Activated T-helper 1 cell treated with anti-CD3 and anti-CD28 coated beads, Interleukin-2, amount 50 U/mL, for 16 hours (primary cell): Measurements from ENCODE around the gene NPEPPS.
"Not testable (repeated sequence)": the region's sequence is repeated elsewhere in the genome, so short reads cannot be mapped to it uniquely, and the experiment has no call there.

Experiments used
- DNase-seq, 2 donors: peaks; one replicate each; pipeline ENCODE4 v3.0.0-alpha.2; 2020; ENCODE audit warnings: low read depth in 1 of 2, low spot score in 1 of 2

Gene NPEPPS

DNA sequence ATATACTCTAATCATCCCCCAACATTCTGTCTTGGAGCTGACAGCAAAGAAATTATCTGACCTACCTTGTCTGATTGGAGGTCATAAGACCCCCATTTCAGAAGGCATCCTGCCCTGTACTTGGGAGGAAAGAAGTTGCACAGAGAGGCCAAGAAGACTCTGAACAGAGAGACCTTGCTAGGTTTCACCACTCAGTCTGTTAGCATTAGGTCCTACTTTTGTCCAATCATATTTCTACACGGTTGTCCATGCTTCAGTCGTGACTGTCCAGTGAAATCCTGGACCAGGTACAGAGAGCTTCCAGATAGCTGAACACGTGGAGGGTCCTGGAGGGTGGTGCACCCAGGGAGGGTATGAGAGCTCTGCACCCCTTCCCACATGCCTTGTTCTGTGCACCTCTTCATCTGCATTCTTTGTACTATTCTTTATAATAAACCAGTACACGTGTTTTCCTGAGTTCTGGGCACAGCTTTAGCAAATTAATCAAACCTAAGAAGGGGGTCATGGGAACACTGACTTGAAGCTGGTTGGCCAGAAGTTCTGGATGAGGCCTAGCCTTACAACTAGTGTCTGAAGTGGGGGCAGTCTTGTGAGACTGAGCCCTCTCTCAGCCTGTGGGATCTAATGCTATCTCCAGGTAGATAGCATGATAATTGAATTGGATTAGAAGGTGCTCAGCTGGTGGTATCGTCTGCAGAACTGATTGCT lies 30.9 kb downstream of the NPEPPS start:
- not testable (repeated sequence) for DNase-seq

DNA sequence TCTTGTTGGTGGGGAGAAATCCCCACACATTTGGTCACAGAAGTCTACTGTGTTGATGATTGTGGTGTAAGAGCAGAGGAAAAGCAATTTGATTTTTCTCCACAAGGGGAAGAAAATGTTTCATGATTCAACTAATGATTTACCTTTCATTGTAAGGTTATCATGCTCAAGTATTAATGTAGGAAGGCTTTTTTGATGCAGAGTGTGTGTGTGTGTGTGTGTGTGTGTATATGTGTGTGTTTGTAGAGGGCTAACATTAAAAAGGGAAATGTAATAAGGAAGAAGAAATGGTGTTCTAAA lies 31.4 kb downstream of the NPEPPS start:
- DNase-seq, result not testable (repeated sequence)

DNA sequence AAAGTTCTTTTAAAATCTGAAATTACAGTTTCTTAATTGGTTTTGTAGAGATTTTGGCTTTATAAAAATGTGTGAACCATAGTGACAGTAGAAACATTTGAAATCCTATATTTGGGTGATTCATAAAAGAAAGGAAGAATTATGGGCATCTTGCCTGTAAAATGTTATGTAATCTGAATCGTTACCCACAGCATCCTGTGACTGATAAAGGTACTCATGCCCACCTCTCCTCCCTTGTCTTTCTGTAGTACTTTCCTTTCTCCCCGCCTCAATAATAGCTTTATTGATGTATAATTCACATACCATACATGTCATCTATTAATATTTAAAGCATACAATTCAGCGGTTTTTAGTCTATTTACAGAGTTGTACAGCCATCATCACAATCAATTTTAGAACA lies 36.4 kb downstream of the NPEPPS start:
- DNase-seq, result not testable (repeated sequence)

DNA sequence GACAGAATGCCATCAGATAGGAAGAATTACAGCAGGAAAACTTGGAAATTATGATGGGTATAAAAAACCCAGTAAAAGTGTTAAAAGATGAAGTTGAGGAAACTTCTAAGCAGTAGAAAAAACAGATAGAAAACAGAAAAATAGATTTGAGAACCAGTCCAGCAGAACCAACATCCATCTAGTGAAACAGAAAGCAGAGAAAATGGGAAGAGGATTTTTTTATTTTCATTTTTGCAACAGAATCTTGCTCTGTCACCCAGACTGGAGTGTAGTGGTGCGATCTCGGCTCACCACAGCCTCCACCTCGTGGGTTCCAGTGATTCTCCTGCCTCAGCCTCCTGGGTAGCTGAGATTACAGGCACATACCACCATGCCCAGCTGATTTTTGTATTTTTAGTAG lies 41.7 kb downstream of the NPEPPS start:
- DNase-seq, result not testable (repeated sequence)

DNA sequence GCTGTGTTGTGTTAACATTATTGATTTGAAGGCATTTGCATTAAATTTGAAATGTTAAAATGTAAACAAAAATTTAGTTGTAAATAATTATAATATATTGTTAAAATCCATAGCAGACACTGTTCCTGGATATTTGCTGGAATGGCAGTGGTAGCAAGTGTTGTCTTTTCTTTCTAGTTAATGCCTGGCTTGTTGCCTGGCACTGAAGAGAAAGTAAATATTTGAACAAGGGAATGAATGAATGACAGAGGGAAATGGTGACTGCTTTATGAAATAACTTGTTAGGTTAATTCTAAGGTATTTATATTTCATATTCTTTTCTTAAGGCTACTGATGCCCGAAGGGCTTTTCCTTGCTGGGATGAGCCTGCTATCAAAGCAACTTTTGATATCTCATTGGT lies 51.5 kb downstream of the NPEPPS start:
- not testable (repeated sequence) for DNase-seq

DNA sequence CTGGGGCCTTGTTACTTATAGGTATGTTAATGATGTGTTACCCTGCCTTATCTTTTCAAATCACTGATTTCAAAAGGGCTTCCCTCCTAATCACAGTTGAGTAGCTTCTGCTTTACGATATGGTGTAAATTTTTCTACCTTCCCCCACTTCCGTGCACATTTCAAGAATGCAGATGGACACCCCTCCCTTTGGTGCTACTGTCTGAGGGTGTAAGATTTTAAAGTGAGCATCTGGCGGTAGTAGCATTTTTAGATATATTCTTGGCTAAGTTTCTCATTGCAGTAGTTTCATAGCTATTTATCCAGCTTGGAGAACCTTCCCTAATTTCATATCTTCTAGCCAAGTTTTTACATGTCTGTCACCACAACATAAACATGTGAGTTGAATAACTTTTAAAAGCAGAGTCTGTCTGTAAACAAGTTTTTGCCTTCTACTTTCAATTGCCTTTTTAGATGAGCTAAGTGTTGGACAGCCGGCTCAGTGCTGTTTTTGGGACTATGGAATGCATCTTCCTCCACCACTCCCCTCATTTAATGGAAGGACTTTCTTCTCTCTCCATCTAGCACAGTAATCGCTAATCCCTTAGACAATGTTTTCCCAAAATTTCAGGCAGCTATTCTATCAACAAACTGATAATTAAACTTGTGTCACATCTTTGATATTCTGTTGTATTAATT lies 55.6 kb downstream of the NPEPPS start:
- not testable (repeated sequence) for DNase-seq

DNA sequence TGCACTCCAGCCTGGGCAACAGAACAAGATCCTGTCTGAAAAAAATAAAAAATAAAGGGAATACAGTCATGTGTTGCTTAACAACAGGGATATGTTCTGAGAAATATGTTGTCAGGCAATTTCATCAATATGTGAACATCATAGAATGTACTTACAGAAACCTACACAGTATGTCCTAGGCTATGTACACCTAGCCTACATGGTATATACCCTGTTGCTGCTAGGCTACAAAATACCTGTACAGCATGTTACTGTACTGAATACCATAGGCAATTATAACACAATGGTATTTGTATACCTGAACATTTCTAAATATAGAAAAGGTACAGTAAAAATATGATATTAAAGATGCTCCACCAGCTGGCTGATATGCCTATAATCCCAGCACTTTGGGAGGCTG lies 62.6 kb downstream of the NPEPPS start:
- DNase-seq, result not testable (repeated sequence)

DNA sequence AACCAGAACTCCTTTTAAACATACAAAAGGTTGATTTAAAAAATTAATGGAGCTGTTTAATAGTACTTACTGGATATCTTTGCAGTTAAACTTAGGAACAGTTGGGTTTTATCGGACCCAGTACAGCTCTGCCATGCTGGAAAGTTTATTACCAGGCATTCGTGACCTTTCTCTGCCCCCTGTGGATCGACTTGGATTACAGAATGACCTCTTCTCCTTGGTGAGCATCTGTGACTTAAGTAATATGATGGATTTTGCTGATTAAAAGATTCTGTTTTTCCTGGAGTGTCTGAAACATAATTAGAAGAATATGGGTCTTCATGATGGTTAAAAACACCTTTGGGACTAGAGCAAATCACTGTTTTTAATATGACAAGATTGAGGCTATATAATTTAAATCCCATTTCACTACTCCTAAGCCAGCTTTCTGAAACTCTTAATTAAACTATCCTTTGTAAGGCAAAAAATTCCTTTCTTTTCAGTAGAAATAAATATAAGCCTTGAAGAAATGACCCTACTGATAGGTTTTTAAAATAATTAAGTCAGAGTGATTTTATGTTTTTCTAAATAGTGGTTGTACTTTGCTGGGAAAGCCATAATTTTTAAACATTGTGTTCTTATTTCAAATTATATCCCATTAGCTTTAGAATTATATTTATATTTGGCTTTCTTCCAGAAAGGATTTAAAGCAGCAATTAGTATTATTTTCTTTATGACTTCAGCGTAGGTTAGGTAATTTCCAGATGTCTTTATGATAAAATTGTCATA lies 73.1 kb downstream of the NPEPPS start:
- no peak for DNase-seq

DNA sequence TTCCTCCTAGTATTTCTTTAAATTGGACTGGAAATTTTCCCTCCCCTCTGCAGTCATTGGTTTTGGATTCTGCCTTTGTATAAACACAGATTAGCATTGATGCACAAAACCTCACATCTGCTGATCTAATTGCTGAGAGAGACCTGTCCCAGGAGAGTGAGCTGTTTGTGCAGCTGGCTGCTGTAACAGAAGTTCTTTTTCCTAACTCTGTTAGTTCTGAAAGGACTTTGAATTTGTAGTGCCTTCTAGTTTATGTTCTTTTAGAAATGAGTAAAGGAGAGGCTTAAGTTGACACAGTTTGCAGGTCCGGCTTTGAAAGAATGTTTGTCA lies 73.7 kb downstream of the NPEPPS start:
- no peak for DNase-seq

DNA sequence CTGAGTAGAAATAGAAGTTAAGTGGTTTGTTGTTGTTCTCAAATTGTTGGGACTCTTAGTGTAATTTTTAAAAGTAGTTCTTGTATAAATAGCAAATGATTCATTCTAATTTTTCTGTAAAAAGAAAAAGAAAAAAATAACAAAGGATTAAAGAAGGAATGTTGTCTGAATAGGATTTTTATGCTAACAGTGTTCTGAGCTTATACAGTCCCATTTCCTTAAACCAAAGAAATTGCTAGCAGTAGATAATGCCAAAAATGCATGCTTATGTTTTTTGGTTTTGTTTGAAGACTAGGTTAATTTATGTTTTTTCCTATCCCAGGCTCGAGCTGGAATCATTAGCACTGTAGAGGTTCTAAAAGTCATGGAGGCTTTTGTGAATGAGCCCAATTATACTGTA lies 74.1 kb downstream of the NPEPPS start:
- no peak for DNase-seq

DNA sequence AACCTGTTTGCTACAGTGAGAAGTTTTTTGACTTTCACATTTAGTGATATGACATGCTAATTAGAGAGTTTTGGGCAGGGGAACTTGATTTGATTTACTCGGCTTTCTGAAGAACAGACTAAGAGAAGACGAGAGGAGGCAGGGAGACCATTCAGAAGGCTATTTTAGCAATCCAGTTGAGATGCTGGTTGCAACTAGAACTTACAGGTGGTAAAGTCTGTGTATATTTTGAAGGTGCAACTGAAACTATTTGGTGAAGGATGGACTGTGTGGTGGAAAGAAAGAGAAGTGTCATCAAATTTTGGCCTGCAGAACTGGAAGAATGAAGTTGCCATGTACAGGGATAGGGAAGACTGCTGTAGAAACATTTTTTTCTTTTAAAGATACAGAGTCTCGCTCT lies 76.6 kb downstream of the NPEPPS start:
- DNase-seq, result no peak

DNA sequence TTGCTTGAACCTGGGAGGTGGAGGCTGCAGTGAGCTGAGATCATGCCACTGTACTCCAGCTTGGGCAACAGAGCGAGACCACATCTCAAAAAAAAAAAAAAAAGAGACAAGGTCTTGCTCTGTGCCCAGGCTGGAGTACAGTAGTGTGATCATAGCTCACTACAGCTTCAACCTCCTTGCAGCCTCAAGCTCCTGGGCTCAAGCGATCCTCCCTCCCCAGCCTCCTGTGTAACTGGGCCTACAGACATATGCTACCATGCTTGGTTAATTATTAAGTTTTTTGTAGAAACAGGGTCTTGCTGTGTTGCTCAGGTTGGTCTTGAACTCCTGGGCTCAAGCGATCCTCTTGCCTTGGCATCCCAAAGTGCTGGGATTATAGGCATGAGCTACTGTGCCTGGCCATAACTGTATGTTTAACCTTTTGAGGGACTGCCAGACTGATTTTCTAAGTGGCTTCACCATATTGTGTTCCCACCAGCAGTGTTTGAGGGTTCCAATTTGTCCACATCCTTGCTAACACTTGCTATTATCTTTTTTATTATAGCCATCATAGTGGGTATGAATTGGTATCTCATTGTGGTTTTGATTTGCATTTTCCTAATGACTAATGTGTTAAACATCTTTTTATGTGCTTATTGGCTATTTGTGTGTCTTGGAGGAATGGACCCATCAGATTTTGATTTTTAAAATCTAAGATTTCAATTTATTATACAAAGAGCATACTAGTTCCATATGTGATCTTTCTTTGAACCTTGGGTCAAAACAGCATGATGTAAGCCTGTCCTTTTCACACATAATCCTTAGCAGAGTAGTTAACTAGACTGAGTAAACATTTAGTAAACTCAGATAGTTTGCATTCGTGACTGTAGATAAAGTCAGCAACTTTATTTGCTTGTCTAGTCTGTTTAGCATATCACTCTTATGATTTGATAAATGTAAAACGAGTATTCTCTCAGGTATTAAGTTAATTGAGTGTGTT lies 80.8 kb downstream of the NPEPPS start:
- no peak for DNase-seq

DNA sequence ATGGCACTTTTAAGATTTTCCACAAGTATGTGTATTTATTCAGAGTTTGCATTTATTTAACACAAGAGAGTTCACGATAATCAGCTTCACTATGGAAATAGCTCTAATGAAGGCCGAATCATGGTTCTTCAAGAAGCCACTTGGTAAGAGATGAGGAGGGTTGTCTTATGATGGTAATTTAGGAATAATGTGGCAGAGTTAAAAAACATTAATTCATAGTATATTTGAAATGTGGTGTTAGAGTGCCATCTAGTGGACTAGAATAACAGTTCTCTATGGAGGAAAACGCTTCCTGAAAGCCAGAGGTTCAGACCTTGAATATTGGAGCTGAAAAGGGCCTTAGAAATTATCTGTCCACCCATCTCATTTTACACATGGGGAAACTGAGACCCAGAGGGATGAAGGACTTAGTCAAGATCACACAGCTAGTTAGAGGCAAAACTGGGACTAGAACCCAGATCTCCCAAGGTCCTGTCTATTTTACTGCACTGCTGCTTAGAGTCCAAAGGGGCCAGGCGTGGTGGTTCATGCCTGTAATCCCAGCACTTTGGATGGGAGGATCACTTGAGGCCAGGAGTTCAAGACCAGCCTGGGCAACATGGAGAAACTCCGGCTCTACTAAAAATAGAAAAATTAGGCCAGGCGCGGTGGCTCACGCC lies 85.0 kb downstream of the NPEPPS start:
- DNase-seq, result no peak

DNA sequence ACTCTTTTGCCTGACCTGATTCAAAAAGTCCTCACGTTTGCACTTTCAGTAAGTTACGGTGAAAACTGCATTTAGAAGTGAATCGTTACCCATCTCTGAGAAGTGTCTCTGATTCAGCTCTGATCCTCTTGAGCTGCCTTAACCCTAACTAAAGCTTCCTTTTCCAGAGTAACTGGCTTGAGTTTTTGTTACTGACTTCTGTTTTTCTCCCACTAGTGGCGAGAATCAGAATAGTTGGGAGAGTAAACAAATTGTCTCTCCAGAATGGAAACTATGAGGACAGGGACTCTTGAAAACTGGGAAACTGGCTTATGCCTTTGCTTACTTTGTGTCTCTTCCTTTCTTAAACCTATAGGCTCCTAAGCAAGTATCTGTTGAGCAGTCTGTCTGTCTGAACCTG lies 87.5 kb downstream of the NPEPPS start:
- DNase-seq, result no peak

DNA sequence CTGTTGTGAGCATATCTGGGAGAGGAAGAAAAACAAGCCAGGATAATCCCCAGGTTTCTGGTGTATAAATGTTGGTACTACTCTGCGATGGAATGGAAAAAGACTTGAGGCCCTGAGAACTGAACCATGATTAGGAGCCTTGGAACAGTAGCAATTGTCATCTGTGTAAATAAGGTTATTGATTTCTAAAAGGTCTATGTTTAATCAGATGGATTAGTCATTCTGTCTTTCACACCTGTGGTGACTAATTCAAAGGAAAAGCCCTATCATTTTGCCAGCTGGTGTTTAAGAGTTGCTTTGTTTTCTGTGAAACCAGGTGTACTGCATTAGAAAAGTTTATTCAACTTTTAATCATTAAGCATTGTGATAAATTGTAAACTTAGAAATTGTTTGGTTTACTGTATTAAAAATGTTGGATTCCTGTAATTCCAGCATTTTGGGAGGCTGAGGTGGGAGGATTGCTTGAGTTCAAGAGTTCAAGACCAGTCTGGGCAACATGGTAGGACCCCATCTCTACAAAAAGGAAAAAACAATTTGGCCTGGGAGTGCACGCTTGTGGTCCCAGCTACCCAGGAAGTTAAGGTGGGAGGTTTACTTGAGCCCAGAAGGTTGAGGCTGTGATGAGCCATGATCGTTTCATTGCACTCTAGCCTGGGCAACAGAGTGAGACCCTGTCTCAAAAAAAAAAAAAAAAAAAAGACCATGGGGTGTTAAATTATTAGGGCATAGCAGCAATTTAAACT lies 89.8 kb downstream of the NPEPPS start:
- DNase-seq, result no peak

DNA sequence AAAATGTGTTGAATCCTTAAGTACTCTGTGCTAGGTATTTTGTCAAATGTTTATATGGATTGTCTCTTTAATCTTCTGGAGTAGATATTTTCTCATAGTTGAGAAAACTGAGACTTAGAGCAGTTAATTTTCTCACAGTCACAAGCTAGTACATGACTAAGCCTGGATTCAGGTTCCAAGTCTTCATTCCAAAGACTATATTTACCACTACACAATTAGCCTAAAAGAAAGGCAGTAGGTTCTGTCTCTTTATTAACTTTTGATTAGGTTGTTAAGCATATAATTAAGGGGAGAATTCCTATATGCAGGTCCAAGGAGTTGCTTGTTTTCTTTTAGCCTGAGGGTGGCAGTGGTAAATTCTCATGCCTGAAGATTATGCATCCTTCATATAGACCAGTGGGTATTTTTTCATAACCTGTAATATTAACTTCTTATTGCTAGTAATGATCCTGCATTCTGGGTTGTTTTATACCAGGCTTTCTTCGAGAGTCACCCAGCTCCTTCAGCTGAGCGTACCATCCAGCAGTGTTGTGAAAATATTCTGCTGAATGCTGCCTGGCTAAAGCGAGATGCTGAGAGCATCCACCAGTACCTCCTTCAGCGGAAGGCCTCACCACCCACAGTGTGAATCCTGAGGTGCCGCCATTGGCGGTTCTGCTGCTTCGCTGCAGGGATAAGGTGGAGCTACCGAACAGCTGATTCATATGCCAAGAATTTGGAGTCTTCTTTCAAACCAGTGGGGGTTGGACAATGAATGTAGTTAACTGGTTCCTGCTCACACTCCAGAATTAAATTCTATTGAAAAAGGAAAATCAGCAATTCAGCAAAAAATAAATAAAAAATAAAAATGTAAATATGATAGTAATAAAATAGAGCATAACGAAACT lies 90.6 kb downstream of the NPEPPS start:
- no peak for DNase-seq

DNA sequence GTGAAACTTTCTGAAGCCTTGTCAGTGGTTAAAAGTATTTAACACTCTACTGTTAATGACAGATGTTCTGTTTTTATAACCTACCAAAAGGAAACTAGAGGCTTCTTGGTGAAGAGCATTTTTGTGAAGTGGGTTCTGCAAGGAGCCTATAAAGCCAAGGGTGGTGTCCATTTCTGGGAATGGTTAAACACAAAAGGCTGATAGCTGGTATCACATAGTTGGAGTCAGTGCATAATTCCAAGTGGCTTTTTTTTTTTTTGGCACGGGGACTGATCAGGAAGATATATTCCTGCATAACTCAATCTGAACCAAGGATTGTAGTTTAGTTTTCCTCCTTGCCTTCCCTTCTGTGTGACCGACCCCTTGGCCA lies 91.3 kb downstream of the NPEPPS start:
- DNase-seq, result no peak

DNA sequence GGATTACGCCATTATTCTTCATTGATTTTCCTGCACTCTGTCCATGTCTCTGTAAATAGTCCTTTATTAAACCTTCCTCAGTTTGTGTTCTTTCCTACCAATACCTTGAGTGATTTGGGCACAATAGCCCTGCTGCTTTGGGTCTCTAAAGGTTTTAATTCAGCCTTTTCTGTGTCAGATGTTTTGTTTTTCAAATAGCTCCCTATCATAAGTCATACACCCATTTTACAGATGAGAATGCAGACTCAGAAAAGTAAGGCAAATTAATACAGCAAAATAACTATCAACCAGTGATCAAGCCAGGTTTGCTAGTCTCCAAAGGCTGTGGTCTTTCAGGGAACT lies 93.8 kb downstream of the NPEPPS start:
- no peak for DNase-seq

DNA sequence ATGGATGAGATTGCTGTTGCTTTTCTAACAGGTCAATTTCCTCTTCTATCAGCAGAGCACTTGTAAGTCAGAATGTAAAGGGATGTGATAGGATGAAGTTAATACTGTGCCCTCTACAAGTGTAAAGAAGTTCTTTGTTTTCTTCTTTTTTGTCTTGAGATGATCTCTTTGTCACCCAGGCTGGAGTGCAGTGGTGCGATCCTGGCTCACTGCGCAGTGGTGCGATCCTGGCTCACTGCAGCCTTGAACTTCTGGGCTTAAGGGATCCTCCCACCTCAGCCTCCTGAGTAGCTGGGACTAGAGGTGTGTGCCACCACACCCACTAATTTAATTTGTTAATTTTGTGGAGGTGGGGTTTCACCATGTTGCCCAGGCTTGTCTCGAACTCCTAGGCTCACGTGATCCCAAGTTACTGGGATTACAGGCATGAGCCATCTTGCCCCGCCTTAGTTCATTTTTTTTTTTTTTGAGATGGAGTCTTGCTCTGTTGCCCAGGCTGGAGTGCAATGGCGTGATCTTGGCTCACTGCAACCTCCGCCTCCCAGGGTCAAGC lies 97.2 kb downstream of the NPEPPS start:
- no peak for DNase-seq
